ENCODE measurements around the gene THOP1. TPM values are rescaled to one million over a fixed set of nuclear protein-coding genes. Genes with fewer than 3 reads are reported as not detected.

Gene THOP1
- polyA plus RNA-seq, 3 donors, result 13.4 to 17.6 (median 14.6) TPM

DNA sequence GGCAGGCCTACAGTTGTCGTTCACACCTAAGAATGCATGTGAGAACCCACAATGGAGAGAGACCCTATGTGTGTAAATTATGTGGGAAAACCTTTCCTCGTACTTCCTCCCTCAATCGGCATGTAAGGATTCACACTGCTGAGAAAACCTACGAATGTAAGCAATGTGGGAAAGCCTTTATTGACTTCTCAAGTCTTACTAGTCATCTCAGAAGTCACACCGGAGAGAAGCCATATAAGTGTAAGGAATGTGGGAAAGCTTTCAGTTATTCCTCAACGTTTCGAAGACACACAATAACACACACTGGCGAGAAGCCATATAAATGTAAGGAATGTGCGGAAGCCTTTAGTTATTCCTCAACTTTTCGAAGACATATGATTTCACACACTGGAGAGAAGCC is 67.3 kb downstream of the THOP1 start:
- Histone ChIP-seq H3K9ac (ENCODE audit: insufficient read depth, low read length, poor library complexity, severe bottlenecking) (no peak overlapping the region), H4K20me1 (ENCODE audit: insufficient read depth, low read length) (no peaks in the 10 kb centered on the region), H3K4me3 (replicated peaks in 1 of 3; ENCODE audit: low read depth in 2 of 3, low read length in 3 of 3) (peak overlapping the region in 1 of 3 experiments; percentile 43), H3K36me3 (replicated peaks in 1 of 2; ENCODE audit: control insufficient read depth in 1 of 2, insufficient read depth in 2 of 2, low read length in 2 of 2) (peaks cover 34 to 49% of the 10 kb centered on the region in 2 donors), H3K4me2 (replicated peaks; ENCODE audit: extremely low read depth, low read length, poor library complexity, severe bottlenecking) (no peak overlapping the region), H3K9me3 (replicated peaks in 1 of 2; ENCODE audit: control insufficient read depth in 1 of 2, insufficient read depth in 1 of 2, low read length in 2 of 2) (peaks cover 69 to 89% of the 10 kb centered on the region in 2 donors), H2AFZ (ENCODE audit: insufficient read depth, low read depth, low read length, poor library complexity, severe bottlenecking) (no peak overlapping the region), H3K27me3 (ENCODE audit: control insufficient read depth in 2 of 2, insufficient read depth in 2 of 2, low read length in 2 of 2) (no peaks in the 10 kb centered on the region), H3K4me1 (ENCODE audit: control insufficient read depth in 1 of 2, insufficient read depth in 2 of 2, low read length in 2 of 2) (peaks cover 9% of the 10 kb centered on the region in 2 donors), H3K79me2 (ENCODE audit: insufficient read depth, low read length) (peaks cover 10% of the 10 kb centered on the region), H3K27ac (ENCODE audit: low read depth in 1 of 2, low read length in 2 of 2) (no peak overlapping the region)
- TF ChIP-seq, protein P1, sequence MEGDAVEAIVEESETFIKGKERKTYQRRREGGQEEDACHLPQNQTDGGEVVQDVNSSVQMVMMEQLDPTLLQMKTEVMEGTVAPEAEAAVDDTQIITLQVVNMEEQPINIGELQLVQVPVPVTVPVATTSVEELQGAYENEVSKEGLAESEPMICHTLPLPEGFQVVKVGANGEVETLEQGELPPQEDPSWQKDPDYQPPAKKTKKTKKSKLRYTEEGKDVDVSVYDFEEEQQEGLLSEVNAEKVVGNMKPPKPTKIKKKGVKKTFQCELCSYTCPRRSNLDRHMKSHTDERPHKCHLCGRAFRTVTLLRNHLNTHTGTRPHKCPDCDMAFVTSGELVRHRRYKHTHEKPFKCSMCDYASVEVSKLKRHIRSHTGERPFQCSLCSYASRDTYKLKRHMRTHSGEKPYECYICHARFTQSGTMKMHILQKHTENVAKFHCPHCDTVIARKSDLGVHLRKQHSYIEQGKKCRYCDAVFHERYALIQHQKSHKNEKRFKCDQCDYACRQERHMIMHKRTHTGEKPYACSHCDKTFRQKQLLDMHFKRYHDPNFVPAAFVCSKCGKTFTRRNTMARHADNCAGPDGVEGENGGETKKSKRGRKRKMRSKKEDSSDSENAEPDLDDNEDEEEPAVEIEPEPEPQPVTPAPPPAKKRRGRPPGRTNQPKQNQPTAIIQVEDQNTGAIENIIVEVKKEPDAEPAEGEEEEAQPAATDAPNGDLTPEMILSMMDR (IDR thresholded peaks at IDR 0.05), result no peak
- no peak overlapping the region for H3K4me3 Mint-ChIP-seq
- peaks cover 0 to 2% (median 0%) of the 10 kb centered on the region in 3 donors for H3K27me3 Mint-ChIP-seq (ENCODE audit: low read depth in 3 of 3)
- peaks cover 41 to 65% of the 10 kb centered on the region in 2 donors for H3K36me3 Mint-ChIP-seq
- WGBS (ENCODE audit: insufficient coverage), result no CpG with 5 or more reads among the region's 10 CpGs
- intact Hi-C loops (cut with micrococcal nuclease), result no loop called here
- peaks cover 11% of the 10 kb centered on the region for H3K4me1 Mint-ChIP-seq
- no peak for DNase-seq
- no peak overlapping the region for H3K27ac Mint-ChIP-seq
- peaks cover 59 to 97% (median 89%) of the 10 kb centered on the region in 7 donors for H3K9me3 Mint-ChIP-seq

DNA sequence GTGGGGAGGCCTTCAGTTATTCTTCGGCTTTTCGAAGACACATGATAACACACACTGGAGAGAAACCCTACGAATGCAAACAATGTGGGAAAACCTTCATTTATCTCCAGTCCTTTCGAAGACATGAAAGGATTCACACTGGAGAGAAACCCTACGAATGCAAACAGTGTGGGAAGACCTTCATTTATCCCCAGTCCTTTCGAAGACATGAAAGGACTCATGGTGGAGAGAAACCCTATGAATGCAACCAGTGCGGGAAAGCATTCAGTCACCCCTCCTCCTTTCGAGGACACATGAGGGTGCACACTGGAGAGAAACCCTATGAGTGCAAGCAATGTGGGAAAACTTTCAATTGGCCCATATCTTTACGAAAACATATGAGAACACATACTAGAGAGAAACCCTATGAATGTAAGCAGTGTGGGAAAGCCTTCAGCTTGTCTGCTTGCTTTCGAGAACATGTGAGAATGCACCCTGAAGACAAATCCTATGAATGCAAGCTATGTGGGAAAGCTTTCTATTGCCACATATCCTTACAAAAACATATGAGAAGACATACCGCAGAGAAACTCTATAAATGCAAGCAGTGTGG is 67.8 kb downstream of the THOP1 start:
- Histone ChIP-seq H3K9me3 (replicated peaks in 1 of 2; ENCODE audit: control insufficient read depth in 1 of 2, insufficient read depth in 1 of 2, low read length in 2 of 2) (peaks cover 69 to 94% of the 10 kb centered on the region in 2 donors), H3K4me2 (replicated peaks; ENCODE audit: extremely low read depth, low read length, poor library complexity, severe bottlenecking) (no peak overlapping the region), H3K79me2 (ENCODE audit: insufficient read depth, low read length) (peaks cover 7% of the 10 kb centered on the region), H3K36me3 (replicated peaks in 1 of 2; ENCODE audit: control insufficient read depth in 1 of 2, insufficient read depth in 2 of 2, low read length in 2 of 2) (peaks cover 34 to 49% of the 10 kb centered on the region in 2 donors), H3K9ac (ENCODE audit: insufficient read depth, low read length, poor library complexity, severe bottlenecking) (no peak overlapping the region), H3K27me3 (ENCODE audit: control insufficient read depth in 2 of 2, insufficient read depth in 2 of 2, low read length in 2 of 2) (no peaks in the 10 kb centered on the region), H3K4me3 (replicated peaks in 1 of 3; ENCODE audit: low read depth in 2 of 3, low read length in 3 of 3) (peak overlapping the region in 1 of 3 experiments; percentile 43), H3K27ac (ENCODE audit: low read depth in 1 of 2, low read length in 2 of 2) (no peak overlapping the region), H3K4me1 (ENCODE audit: control insufficient read depth in 1 of 2, insufficient read depth in 2 of 2, low read length in 2 of 2) (peaks cover 9% of the 10 kb centered on the region in 2 donors), H4K20me1 (ENCODE audit: insufficient read depth, low read length) (no peaks in the 10 kb centered on the region), H2AFZ (ENCODE audit: insufficient read depth, low read depth, low read length, poor library complexity, severe bottlenecking) (no peak overlapping the region)
- Mint-ChIP-seq H3K4me1 (peaks cover 11% of the 10 kb centered on the region), H3K36me3 (peaks cover 38 to 60% of the 10 kb centered on the region in 2 donors), H3K27me3 (ENCODE audit: low read depth in 3 of 3) (peaks cover 0 to 2% (median 0%) of the 10 kb centered on the region in 3 donors), H3K9me3 (peaks cover 61 to 97% (median 90%) of the 10 kb centered on the region in 7 donors), H3K27ac (no peak overlapping the region), H3K4me3 (no peak overlapping the region)
- 100% methylated on average over 5 of the region's 11 CpGs for WGBS (ENCODE audit: insufficient coverage)
- DNase-seq, result no peak
- intact Hi-C loops (cut with micrococcal nuclease), result no loop called here
- TF ChIP-seq, protein P1 (IDR thresholded peaks at IDR 0.05), result no peak
